Epithelial cell of esophagus (primary cell): Measurements from ENCODE around the gene FAM180B.

Experiments
- DNase-seq: peaks from one replicate; pipeline ENCODE4 v3.0.0; 2010; ENCODE audit warnings: low read depth
- H3K4me3 ChIP-seq: 2 replicates; pipeline ENCODE4 v1.5.1; 2011; ENCODE audit warnings: mild to moderate bottlenecking, low read length, control low read depth
- CTCF ChIP-seq: IDR thresholded peaks from 2 replicates; pipeline ENCODE4 v1.5.1; 2011; ENCODE audit warnings: low read depth, mild to moderate bottlenecking, low read length, control low read depth, inconsistent platforms; ENCODE audit not compliant: insufficient read depth; ENCODE audit errors: missing control alignments

FAM180B gene

GRCh38 chr11:47570651-47571356 lies 15.7 kb upstream of the FAM180B start:
- no peak for DNase-seq
- TF ChIP-seq CTCF, result no peak
- H3K4me3 ChIP-seq, result no peak overlapping the region

- no peak for TF ChIP-seq CTCF
- no peak overlapping the region for H3K4me3 ChIP-seq
- DNase-seq, result no peak
Measured at GRCh38 chr11:47571357-47571729, 15.1 kb upstream of the FAM180B start.

GRCh38 chr11:47571895-47572294 lies 14.6 kb upstream of the FAM180B start:
- peak; percentile 64 for DNase-seq
- no peak for TF ChIP-seq CTCF

GRCh38 chr11:47572715-47573255 lies 13.7 kb upstream of the FAM180B start:
- no peak for TF ChIP-seq CTCF
- H3K4me3 ChIP-seq, result no peak overlapping the region
- DNase-seq, result no peak

More at GRCh38 chr11:47571895-47572294, 14.6 kb upstream of the FAM180B start:
- H3K4me3 ChIP-seq, result no peak overlapping the region

- DNase-seq, result no peak
- H3K4me3 ChIP-seq, result no peak overlapping the region
- TF ChIP-seq CTCF, result no peak
Measured at GRCh38 chr11:47573321-47573720, 13.2 kb upstream of the FAM180B start.

GRCh38 chr11:47577460-47578041 lies 8.9 kb upstream of the FAM180B start:
- peak overlapping the region; percentile 70 for H3K4me3 ChIP-seq
- TF ChIP-seq CTCF, result no peak
- DNase-seq, result no peak
